HepG2 (cell line): ENCODE data around the gene MTX3. TPM values are rescaled to one million over a fixed set of nuclear protein-coding genes. Genes with fewer than 3 reads are reported as not detected.

Experiments
- CENPT ChIP-seq: sonication (generic); formaldehyde crosslinking; IDR thresholded peaks from 2 replicates; pipeline ENCODE4 v1.8.0; 2022; ENCODE audit warnings: low read depth, mild to moderate bottlenecking, moderate library complexity, missing genetic modification reagents
- CREB3 ChIP-seq: sonication (generic); formaldehyde crosslinking; IDR thresholded peaks from 2 replicates; pipeline ENCODE4 v1.5.0; 2020; ENCODE audit warnings: missing genetic modification reagents
- DNMT1 ChIP-seq: sonication (generic); formaldehyde crosslinking; IDR thresholded peaks from 2 replicates; pipeline ENCODE4 v1.5.1; 2020; ENCODE audit warnings: mild to moderate bottlenecking, missing genetic modification reagents
- FIP1L1 ChIP-seq: fragments of 200-400 bp; formaldehyde crosslinking; IDR thresholded peaks from 2 replicates; pipeline ENCODE4 v1.6.1; 2018; ENCODE audit warnings: low read depth, mild to moderate bottlenecking, low read length, moderate library complexity, borderline replicate concordance; ENCODE audit not compliant: insufficient read depth
- GLMP ChIP-seq: sonication (generic); formaldehyde crosslinking; IDR thresholded peaks from 2 replicates; pipeline ENCODE4 v1.9.0; 2021; ENCODE audit warnings: missing genetic modification reagents, mild to moderate bottlenecking, borderline replicate concordance
- PAX8 ChIP-seq: sonication (generic); formaldehyde crosslinking; IDR thresholded peaks from 2 replicates; pipeline ENCODE4 v1.8.0; 2022; ENCODE audit warnings: mild to moderate bottlenecking, missing genetic modification reagents, borderline replicate concordance
- SMAD1 ChIP-seq: sonication (generic); formaldehyde crosslinking; IDR thresholded peaks from 2 replicates; pipeline ENCODE4 v1.4.0; 2020; ENCODE audit warnings: missing genetic modification reagents, low read depth, mild to moderate bottlenecking, borderline replicate concordance
- SP5 ChIP-seq: IDR thresholded peaks from 2 replicates; pipeline ENCODE4 v1.6.1; 2016; ENCODE audit warnings: low read depth, borderline replicate concordance
- SPEN ChIP-seq: sonication (generic); formaldehyde crosslinking; IDR thresholded peaks from 2 replicates; pipeline ENCODE4 v1.5.1; 2020; ENCODE audit warnings: low read depth, mild to moderate bottlenecking, missing genetic modification reagents
- TBL1XR1 ChIP-seq: fragments of 150-350 bp; IDR thresholded peaks from 2 replicates; pipeline ENCODE4 v1.6.1; 2014; ENCODE audit warnings: borderline replicate concordance, low read length; ENCODE audit not compliant: partially characterized antibody
- ZFP41 ChIP-seq: sonication (generic); formaldehyde crosslinking; IDR thresholded peaks from 2 replicates; pipeline ENCODE4 v1.4.0; 2020; ENCODE audit warnings: mild to moderate bottlenecking, missing genetic modification reagents, borderline replicate concordance
- ZFY ChIP-seq: sonication (generic); formaldehyde crosslinking; IDR thresholded peaks from 2 replicates; pipeline ENCODE4 v1.4.0; 2020; ENCODE audit warnings: missing genetic modification reagents
- ZMAT3 ChIP-seq: sonication (generic); formaldehyde crosslinking; conservative IDR thresholded peaks from 2 replicates; pipeline ENCODE4 v1.7.0; 2021; ENCODE audit warnings: missing genetic modification reagents
- ZNF282 ChIP-seq: fragments of 450-650 bp; IDR thresholded peaks from 2 replicates; pipeline ENCODE4 v1.6.1; 2018; ENCODE audit not compliant: partially characterized antibody
- ZNF296 ChIP-seq: sonication (generic); formaldehyde crosslinking; conservative IDR thresholded peaks from 2 replicates; pipeline ENCODE4 v1.5.0; 2020; ENCODE audit warnings: mild to moderate bottlenecking, missing genetic modification reagents
- ZNF407 ChIP-seq: sonication (generic); formaldehyde crosslinking; IDR thresholded peaks from one replicate; pipeline ENCODE4 v1.5.1; 2020; ENCODE audit warnings: mild to moderate bottlenecking, missing genetic modification reagents; ENCODE audit errors: not compliant biosample characterization
- ZNF552 ChIP-seq: sonication (generic); formaldehyde crosslinking; IDR thresholded peaks from 2 replicates; pipeline ENCODE4 v1.9.0; 2022; ENCODE audit warnings: missing genetic modification reagents, mild to moderate bottlenecking, borderline replicate concordance
- ZNF670 ChIP-seq: sonication (generic); formaldehyde crosslinking; IDR thresholded peaks from 2 replicates; pipeline ENCODE4 v1.8.0; 2022; ENCODE audit warnings: mild to moderate bottlenecking, missing genetic modification reagents, borderline replicate concordance
- polyA plus RNA-seq, 8 experiments: library from polyadenylated mRNA; depleted of rRNA in 3 of 8; stranded (reverse) in 7 of 8; unstranded in 1 of 8; fragments of >200 nt; fragmentation: Illumina TruSeq in 4 of 8; extraction: Trizol in 4 of 8; gene quantifications; 2 replicates each; pipeline versions ENCODE4 v1.2.1 to v1.2.3, GENCODE V29; 2011 to 2016; ENCODE audit warnings: low read depth in 4 of 8, missing spikeins in 1 of 8, mixed read lengths in 1 of 8; ENCODE audit not compliant: insufficient read depth in 1 of 8
- total RNA-seq, 5 experiments: library from RNA; depleted of rRNA; stranded (reverse); fragments of >200 nt; fragmentation: Illumina TruSeq; extraction: Trizol; gene quantifications; 2 replicates each; pipeline ENCODE4 v1.2.3, GENCODE V29; 2016; ENCODE audit warnings: low read depth in 1 of 5

Gene MTX3
- total and polyA plus RNA-seq, 2 of the 13 experiments (the other 11 are each of a cell fraction or from before 2014, with no cell fraction given) = 9.9 to 16.7 TPM

GRCh38 chr5:79990598-79991507, at the start of gene MTX3 (continued):
- TF ChIP-seq GLMP (CRISPR knock-in tag) (no peak), ZFP41 (no peak), SPEN (CRISPR knock-in tag) (peak; percentile 73; the same call in 1 of the 2 replicates), PAX8 (CRISPR knock-in tag) (no peak), FIP1L1 (no peak), ZMAT3 (CRISPR knock-in tag) (peak; percentile 76), CREB3 (CRISPR knock-in tag) (no peak), ZNF282 (no peak), SMAD1 (no peak; the same call in 1 of the 2 replicates), DNMT1 (CRISPR knock-in tag) (peak; percentile 80; the same call in 1 of the 2 replicates), ZFY (CRISPR knock-in tag) (peak; percentile 87), ZNF552 (peak; percentile 61; the same call in 1 of the 2 replicates), CENPT (peak; percentile 66; the same call in 1 of the 2 replicates), SP5 (CRISPR knock-in tag) (peak; percentile 7; the same call in 1 of the 2 replicates), TBL1XR1 (peak; percentile 17), ZNF670 (no peak; the same call in 1 of the 2 replicates), ZNF407 (CRISPR knock-in tag) (peak; percentile 56), ZNF296 (CRISPR knock-in tag) (no peak)
